Measurements from ENCODE around the gene OVOL2. TPM values are rescaled to one million over a fixed set of nuclear protein-coding genes. Genes with fewer than 3 reads are reported as not detected.

The OVOL2 gene
- total RNA-seq, 1 experiment from 2014 or later: 20.7 TPM

DNA sequence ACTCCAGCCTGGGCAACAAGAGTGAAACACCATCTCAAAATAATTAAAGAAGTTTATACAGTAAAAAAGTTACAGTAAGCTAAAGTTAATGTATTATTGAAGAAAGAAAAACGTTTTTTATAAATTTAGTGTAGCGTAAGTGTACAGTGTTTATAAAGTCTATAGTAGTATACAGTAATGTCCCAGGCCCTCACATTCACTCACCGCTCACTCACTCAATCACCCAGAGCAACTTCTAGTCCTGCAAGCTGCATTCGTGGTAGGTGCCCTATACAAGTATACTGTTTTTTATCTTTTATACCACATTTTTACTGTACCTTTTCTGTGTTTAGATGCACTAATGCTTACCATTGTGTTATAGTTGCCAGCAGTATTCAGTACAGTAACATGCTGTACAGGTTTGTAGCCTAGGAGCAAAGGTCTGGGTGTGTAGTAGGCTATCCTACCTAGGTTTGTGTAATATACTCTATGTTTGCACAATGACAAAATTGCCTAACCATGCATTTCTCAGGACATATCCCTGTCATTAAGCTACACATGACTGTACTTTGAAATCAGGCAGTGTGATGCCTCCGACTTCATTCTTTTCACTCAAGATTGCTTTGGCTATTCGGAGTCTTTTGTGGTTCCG is 72.2 kb downstream of the OVOL2 start:
- intact Hi-C loops (cut with micrococcal nuclease; ENCODE audit: unreplicated experiment): no loop called here
- peaks cover 4% of the 10 kb centered on the region; the same call in 1 of the 2 replicates for H3F3A ChIP-seq (ENCODE audit: insufficient read depth, low read depth)
- H3K9me2 ChIP-seq (ENCODE audit: insufficient read depth): no peaks in the 10 kb centered on the region
- H4K20me1 ChIP-seq (ENCODE audit: insufficient read depth): no peaks in the 10 kb centered on the region
- no peaks in the 10 kb centered on the region for H3K27me3 ChIP-seq (ENCODE audit: insufficient read depth, low read depth)
- H3K79me2 ChIP-seq (ENCODE audit: low read depth): 0 out of 2 replicates have a peak, but pooled peaks cover 11% of the 10 kb centered on the region
- CTCF ChIA-PET: interaction anchor here (0.7 kb wide), 1 partner anchor 582 kb away, joined by 5 read pairs; no protein-coding TSS in a partner anchor
- H3K9me3 ChIP-seq (ENCODE audit: insufficient read depth, low read depth): no peaks in the 10 kb centered on the region
- H2AFZ ChIP-seq: no peak overlapping the region
- no peak overlapping the region for H3K4me2 ChIP-seq
- no peak overlapping the region for H3K27ac ChIP-seq
- H3K4me3 ChIP-seq: no peak overlapping the region
- DNase-seq: no peak
- no TSS peak for BruUV-seq (replicated peaks)
- no peaks in the 10 kb centered on the region for H3K4me1 ChIP-seq (replicated peaks; ENCODE audit: insufficient read depth)
- H3K36me3 ChIP-seq (ENCODE audit: low read depth): peaks cover 8% of the 10 kb centered on the region; the same call in 1 of the 2 replicates
- POLR2A ChIA-PET (ENCODE audit: unreplicated experiment): interaction anchor here (0.6 kb wide), 1 partner anchor 27 kb away, joined by 3 read pairs; no protein-coding TSS in a partner anchor
- no peak for TF ChIP-seq EZH2 (IDR thresholded peaks at IDR 0.05; ENCODE audit: low read depth)
- TF ChIP-seq, protein P1, sequence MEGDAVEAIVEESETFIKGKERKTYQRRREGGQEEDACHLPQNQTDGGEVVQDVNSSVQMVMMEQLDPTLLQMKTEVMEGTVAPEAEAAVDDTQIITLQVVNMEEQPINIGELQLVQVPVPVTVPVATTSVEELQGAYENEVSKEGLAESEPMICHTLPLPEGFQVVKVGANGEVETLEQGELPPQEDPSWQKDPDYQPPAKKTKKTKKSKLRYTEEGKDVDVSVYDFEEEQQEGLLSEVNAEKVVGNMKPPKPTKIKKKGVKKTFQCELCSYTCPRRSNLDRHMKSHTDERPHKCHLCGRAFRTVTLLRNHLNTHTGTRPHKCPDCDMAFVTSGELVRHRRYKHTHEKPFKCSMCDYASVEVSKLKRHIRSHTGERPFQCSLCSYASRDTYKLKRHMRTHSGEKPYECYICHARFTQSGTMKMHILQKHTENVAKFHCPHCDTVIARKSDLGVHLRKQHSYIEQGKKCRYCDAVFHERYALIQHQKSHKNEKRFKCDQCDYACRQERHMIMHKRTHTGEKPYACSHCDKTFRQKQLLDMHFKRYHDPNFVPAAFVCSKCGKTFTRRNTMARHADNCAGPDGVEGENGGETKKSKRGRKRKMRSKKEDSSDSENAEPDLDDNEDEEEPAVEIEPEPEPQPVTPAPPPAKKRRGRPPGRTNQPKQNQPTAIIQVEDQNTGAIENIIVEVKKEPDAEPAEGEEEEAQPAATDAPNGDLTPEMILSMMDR (conservative IDR thresholded peaks at IDR 0.05): no peak

DNA sequence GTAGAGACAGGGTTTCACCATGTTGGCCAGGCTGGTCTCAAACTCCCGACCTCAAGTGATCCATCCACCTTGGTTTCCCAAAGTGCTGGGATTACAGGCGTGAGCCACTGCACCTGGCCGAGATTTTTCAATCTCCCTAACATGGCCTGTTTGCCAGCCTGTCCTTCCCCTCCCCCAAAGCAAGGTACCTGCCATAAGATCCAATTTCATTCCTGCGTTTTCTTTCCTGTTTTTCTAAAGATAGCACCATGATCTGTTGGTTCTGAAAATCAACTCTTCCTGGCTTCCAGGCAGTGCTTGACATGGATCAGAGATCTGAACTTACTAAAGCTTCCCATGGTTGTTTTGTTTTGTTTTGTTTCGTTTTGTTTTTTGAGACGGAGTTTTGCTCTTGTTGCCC is 81.4 kb downstream of the OVOL2 start:
- no TSS peak for BruUV-seq (replicated peaks)
- H4K20me1 ChIP-seq (ENCODE audit: insufficient read depth): no peaks in the 10 kb centered on the region; the same call in 1 of the 2 replicates
- H3K4me1 ChIP-seq (replicated peaks; ENCODE audit: insufficient read depth): peaks cover 25% of the 10 kb centered on the region
- H3K27ac ChIP-seq: no peak overlapping the region
- H3K9me3 ChIP-seq (ENCODE audit: insufficient read depth, low read depth): no peaks in the 10 kb centered on the region
- peaks cover 16% of the 10 kb centered on the region for H3K36me3 ChIP-seq (ENCODE audit: low read depth)
- CTCF ChIA-PET: interaction anchor here (0.6 to 0.7 kb wide), 2 partner anchors 15 to 247 kb away, joined by 3 to 12 read pairs; no protein-coding TSS in a partner anchor
- no peak overlapping the region for H3K4me2 ChIP-seq
- TF ChIP-seq, protein P1 (conservative IDR thresholded peaks at IDR 0.05): no peak
- TF ChIP-seq EZH2 (IDR thresholded peaks at IDR 0.05; ENCODE audit: low read depth): no peak
- intact Hi-C loops (cut with micrococcal nuclease; ENCODE audit: unreplicated experiment): no loop called here
- H3K9me2 ChIP-seq (ENCODE audit: insufficient read depth): no peaks in the 10 kb centered on the region
- H3K27me3 ChIP-seq (ENCODE audit: insufficient read depth, low read depth): no peaks in the 10 kb centered on the region
- no peaks in the 10 kb centered on the region for H3F3A ChIP-seq (ENCODE audit: insufficient read depth, low read depth)
- POLR2A ChIA-PET (ENCODE audit: unreplicated experiment): no interaction called here
- no peak overlapping the region for H3K4me3 ChIP-seq
- no peak for DNase-seq
- peaks cover 51% of the 10 kb centered on the region for H3K79me2 ChIP-seq (ENCODE audit: low read depth)
- no peak overlapping the region for H2AFZ ChIP-seq

Other genes starting within 250 kb of the OVOL2 start
- 97.7 and 116 TPM in 2 replicates for gene SNX5, start 89.1 kb downstream of the OVOL2 start, total RNA-seq (2021)
- 31.3 and 42.8 TPM in 2 replicates for gene MGME1, start 88.9 kb downstream of the OVOL2 start, total RNA-seq (2021)
- gene KAT14, start 79.9 kb upstream of the OVOL2 start, total RNA-seq (2021): 28.4 and 30.6 TPM in 2 replicates
- 27.5 and 34.7 TPM in 2 replicates for gene PET117, start 79.9 kb upstream of the OVOL2 start, total RNA-seq (2021)
- gene ZNF133, start 230.6 kb upstream of the OVOL2 start, total RNA-seq (2021): 16.3 and 22.8 TPM in 2 replicates